K562 (cell line): Measurements from ENCODE around the gene DEF6.

ENCODE experiments used
- ADNP ChIP-seq: fragments of 200-800 bp; sonication (Bioruptor generic); IDR thresholded peaks from 2 replicates; pipeline ENCODE4 v1.6.1; 2016; ENCODE audit warnings: missing genetic modification characterization, missing compliant biosample characterization
- CREB1 ChIP-seq, 2 experiments: sonication (generic) in 1 of 2; formaldehyde crosslinking in 1 of 2; IDR thresholded peaks; 2 replicates each; pipeline versions ENCODE4 v1.6.1 to v1.8.0; 2012 to 2022; ENCODE audit warnings: inconsistent platforms in 1 of 2, mild to moderate bottlenecking in 1 of 2, missing genetic modification reagents in 1 of 2, moderate library complexity in 1 of 2
- GATA2 ChIP-seq: sonication (generic); formaldehyde crosslinking; IDR thresholded peaks from 2 replicates; pipeline ENCODE4 v1.4.0; 2020; ENCODE audit warnings: mild to moderate bottlenecking, missing genetic modification reagents
- MTA3 ChIP-seq: fragments of 450-650 bp; formaldehyde crosslinking; IDR thresholded peaks from 2 replicates; pipeline ENCODE4 v1.6.1; 2017; ENCODE audit warnings: mild to moderate bottlenecking, borderline replicate concordance
- SMAD3 ChIP-seq: fragments of 450-650 bp; formaldehyde crosslinking; conservative IDR thresholded peaks from 2 replicates; pipeline ENCODE4 v1.4.0; 2020; ENCODE audit warnings: mild to moderate bottlenecking
- ZNF699 ChIP-seq: fragments of 250-450 bp; sonication (Bioruptor Pico); IDR thresholded peaks from 2 replicates; pipeline ENCODE4 v1.8.0; 2021; ENCODE audit warnings: mild to moderate bottlenecking, moderate library complexity; ENCODE audit not compliant: insufficient replicate concordance
- TF ChIP-seq, protein P1 (sequence below), 3 experiments: IDR thresholded peaks in 2 of 3; conservative IDR thresholded peaks in 1 of 3; 2 replicates each; pipeline ENCODE4 v1.5.1; 2011 to 2012; ENCODE audit warnings: low read length in 3 of 3, mild to moderate bottlenecking in 3 of 3, control low read depth in 2 of 3, improper control_type of control experiment in 1 of 3, inconsistent platforms in 1 of 3, low read depth in 1 of 3, mixed read lengths in 1 of 3, moderate library complexity in 1 of 3; ENCODE audit not compliant: insufficient read depth in 2 of 3
- TF ChIP-seq, protein P2 (sequence below): fragments of 250-450 bp; sonication (Bioruptor Pico); IDR thresholded peaks from 2 replicates; pipeline ENCODE4 v1.4.0; 2020; ENCODE audit warnings: mild to moderate bottlenecking, moderate library complexity
- TF ChIP-seq, protein P3 (sequence below): fragments of 450-650 bp; IDR thresholded peaks from 2 replicates; pipeline ENCODE4 v1.6.1; 2018; ENCODE audit warnings: mild to moderate bottlenecking, low read depth; ENCODE audit not compliant: partially characterized antibody

- TF ChIP-seq ADNP (tag) = no peak
- no peak for TF ChIP-seq SMAD3 (CRISPR knock-in tag)
- TF ChIP-seq, protein P1, sequence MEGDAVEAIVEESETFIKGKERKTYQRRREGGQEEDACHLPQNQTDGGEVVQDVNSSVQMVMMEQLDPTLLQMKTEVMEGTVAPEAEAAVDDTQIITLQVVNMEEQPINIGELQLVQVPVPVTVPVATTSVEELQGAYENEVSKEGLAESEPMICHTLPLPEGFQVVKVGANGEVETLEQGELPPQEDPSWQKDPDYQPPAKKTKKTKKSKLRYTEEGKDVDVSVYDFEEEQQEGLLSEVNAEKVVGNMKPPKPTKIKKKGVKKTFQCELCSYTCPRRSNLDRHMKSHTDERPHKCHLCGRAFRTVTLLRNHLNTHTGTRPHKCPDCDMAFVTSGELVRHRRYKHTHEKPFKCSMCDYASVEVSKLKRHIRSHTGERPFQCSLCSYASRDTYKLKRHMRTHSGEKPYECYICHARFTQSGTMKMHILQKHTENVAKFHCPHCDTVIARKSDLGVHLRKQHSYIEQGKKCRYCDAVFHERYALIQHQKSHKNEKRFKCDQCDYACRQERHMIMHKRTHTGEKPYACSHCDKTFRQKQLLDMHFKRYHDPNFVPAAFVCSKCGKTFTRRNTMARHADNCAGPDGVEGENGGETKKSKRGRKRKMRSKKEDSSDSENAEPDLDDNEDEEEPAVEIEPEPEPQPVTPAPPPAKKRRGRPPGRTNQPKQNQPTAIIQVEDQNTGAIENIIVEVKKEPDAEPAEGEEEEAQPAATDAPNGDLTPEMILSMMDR (IDR thresholded peaks at IDR 0.05 in 2 of 3, conservative IDR thresholded peaks at IDR 0.05 in 1 of 3; ENCODE audit: insufficient read depth in 2 of 3, low read depth in 1 of 3, low read length in 3 of 3) = no peak
- no peak for TF ChIP-seq GATA2
- TF ChIP-seq MTA3 = peak; percentile 9; the same call in 1 of the 2 replicates
- TF ChIP-seq, protein P2, sequence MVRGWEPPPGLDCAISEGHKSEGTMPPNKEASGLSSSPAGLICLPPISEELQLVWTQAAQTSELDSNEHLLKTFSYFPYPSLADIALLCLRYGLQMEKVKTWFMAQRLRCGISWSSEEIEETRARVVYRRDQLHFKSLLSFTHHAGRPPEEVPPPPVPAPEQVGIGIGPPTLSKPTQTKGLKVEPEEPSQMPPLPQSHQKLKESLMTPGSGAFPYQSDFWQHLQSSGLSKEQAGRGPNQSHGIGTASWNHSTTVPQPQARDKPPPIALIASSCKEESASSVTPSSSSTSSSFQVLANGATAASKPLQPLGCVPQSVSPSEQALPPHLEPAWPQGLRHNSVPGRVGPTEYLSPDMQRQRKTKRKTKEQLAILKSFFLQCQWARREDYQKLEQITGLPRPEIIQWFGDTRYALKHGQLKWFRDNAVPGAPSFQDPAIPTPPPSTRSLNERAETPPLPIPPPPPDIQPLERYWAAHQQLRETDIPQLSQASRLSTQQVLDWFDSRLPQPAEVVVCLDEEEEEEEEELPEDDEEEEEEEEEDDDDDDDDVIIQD (CRISPR knock-in tag) = 0 out of 2 replicates have a peak, but pooled peaks have one; percentile 58
- TF ChIP-seq, protein P3, sequence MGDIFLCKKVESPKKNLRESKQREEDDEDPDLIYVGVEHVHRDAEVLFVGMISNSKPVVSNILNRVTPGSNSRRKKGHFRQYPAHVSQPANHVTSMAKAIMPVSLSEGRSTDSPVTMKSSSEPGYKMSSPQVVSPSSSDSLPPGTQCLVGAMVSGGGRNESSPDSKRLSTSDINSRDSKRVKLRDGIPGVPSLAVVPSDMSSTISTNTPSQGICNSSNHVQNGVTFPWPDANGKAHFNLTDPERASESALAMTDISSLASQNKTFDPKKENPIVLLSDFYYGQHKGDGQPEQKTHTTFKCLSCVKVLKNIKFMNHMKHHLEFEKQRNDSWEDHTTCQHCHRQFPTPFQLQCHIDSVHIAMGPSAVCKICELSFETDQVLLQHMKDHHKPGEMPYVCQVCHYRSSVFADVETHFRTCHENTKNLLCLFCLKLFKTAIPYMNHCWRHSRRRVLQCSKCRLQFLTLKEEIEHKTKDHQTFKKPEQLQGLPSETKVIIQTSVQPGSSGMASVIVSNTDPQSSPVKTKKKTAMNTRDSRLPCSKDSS = no peak
- TF ChIP-seq CREB1 (IDR thresholded peaks at IDR 0.05) = no peak
- no peak for TF ChIP-seq CREB1 (CRISPR knock-in tag; IDR thresholded peaks at IDR 0.05)
- TF ChIP-seq ZNF699 (CRISPR knock-in tag) = no peak
These were observed 37.5 kb upstream of the DEF6 start for GRCh38 chr6:35259948-35260590.
